Measurements from ENCODE around the gene ARFGEF3.

GRCh38 chr6:138334000-138334399, 172.3 kb downstream of the ARFGEF3 start:
- TF ChIP-seq CTCF (IDR thresholded peaks at IDR 0.05) (no peak), ZFX (IDR thresholded peaks at IDR 0.05; ENCODE audit: borderline replicate concordance) (no peak)

Measured in 22Rv1 (cell line).